ENCODE data around the gene CD79A.
A peak's percentile ranks its signal among the peaks of the same experiment; 100 is the strongest.

CD79A gene

DNA sequence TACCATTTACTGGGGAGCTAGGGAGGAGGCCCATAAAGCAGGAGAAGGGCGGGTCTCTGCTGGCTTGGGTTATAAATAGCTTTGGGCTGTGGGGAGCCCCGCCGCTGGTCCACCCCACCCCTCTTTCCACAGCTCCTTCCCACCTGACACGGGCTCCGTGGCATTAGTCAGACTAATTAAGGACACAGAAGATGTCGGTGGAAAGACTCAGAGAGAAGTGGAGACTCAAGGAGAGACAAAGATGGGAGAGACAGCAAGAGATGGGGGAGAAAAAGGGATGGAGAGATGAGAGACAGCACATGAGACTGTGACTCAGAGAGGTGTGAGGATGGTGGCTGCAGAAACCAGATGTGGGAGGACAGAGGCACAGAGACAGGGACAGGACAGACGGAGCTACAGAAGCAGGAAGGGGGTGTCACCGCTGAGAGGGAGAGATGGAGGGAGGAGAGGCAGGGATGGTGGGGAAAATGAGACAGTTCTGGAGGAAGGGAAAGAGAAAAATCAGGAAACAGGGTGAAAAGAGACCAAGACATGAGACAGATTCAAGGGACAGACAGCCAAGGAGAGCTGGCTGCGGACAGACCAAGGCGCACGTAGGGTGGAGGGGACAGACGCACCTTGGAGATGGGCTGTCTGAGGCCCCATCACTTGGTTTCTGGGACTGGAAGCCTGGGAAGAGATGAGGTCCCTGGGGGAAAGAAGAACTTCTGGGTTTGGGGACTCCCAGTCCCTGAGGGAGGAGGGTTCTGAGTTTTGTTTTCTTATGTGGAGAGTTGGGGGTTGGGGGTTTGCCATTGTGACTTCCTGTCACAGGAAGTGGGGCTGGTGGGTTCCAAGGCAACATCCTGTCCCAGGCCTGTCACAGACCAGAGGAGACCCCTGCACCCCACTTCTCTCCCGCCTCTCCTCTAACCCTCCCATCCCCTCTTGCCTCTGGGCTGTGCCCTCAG, 10.0 kb downstream of the CD79A start:
- no peak for DNase-seq

GRCh38 chr19:41887711-41888382, 10.8 kb downstream of the CD79A start:
- peak; percentile 22 for DNase-seq

GRCh38 chr19:41888926-41889325, 11.8 kb downstream of the CD79A start:
- DNase-seq = no peak

GRCh38 chr19:41889896-41890295, 12.8 kb downstream of the CD79A start:
- no peak for DNase-seq

- DNase-seq = no peak
These were observed 13.9 kb downstream of the CD79A start for GRCh38 chr19:41890936-41891335.

GRCh38 chr19:41892173-41892902, 15.3 kb downstream of the CD79A start:
- no peak for DNase-seq

DNA sequence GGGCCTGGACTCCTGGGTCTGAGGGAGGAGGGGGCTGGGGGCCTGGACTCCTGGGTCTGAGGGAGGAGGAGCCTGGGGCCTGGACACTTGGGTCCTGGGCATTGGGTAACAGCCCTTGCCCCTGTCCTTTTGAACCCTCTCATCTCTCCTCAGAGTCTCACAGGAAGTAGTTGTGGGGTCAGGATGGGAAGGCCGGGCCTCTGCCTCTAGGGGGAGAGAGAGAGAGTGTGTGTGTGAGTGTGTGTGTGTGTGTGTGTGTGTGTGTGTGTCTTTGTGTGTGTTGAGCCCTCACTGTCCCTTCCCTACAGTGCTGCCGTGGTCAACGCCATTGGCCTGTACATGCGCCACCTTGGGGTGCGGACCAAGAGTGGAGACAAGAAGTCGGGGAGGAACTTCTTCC, 16.8 kb downstream of the CD79A start:
- DNase-seq = peak; percentile 24

DNA sequence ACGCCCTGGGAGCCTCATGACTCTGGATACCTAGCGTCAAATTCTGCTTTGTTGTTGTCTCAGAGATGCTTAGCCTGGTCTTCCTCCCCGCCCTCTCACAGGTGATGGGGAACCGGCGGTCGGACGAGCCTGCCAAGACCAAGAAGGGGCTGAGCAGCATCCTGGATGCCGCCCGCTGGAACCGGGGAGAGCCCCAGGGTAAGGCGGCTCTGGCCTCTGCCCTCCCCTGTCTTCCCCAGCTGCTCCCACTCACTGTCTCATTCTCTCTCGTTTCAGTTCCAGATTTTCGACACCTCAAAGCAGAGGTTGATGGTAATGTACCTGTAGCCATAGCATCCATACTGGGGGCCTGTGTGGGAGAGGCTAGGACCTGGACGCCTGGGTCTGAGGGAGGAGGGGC, 17.3 kb downstream of the CD79A start:
- DNase-seq = no peak

DNA sequence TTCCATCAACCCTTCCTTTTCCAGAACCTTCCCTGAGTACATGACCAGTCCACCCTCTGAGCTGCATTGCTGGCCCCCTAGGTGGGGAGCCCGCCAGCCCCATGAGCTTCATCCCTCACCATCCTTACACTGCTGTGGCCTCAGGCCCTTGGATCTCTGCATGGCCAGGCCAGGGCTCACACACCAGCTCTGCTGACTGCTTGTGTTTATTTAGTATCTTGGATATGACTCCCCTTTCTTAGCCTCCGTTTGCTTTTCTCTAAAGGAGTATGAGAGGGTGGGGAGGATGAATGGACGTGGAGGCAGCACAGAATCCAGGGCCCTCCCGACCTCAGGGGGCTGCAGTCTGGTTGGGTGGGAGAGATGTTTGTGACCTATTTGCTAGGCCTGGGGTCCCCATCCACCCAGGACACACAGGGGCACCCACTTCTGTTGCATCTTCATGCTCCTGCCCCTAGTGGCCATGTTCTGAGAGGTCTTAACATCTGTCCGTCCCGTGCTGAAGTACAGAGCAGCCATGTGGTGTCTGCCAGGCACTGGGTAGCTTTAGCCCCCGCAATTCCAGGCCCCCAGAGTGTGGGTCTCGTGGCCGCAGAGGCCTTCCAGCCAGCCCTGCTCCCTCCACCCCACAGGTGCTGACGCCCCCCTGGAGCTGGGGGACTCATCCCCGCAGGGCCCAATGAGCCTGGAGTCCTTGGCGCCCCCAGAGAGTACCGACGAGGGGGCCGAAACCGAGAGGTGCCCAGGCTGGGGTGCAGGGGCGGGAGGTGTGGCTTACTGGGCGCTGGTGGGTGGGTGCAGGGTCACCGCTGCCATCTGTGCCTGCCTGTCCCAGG, 18.9 kb downstream of the CD79A start:
- no peak for DNase-seq

DNA sequence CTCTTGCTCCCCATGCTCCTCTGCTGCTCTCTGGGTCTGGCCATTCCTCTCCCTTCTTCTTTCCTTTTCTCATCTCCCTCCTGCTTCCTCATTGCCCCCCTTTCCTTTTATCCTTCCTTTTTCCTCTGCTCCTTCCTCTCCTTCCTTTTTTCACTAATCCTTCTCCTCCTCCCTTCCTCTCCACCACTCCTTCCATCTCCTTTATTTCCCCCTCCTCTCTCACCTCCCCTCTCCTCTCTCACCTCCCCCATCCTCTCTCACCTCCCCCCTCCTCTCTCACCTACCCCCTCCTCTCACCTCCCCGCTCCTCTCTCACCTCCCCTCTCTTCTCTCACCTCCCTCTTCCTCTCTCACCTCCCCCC, 19.5 kb downstream of the CD79A start:
- DNase-seq = no peak

- no peak for DNase-seq
These were observed 20.1 kb downstream of the CD79A start for GRCh38 chr19:41897181-41897580.

DNA sequence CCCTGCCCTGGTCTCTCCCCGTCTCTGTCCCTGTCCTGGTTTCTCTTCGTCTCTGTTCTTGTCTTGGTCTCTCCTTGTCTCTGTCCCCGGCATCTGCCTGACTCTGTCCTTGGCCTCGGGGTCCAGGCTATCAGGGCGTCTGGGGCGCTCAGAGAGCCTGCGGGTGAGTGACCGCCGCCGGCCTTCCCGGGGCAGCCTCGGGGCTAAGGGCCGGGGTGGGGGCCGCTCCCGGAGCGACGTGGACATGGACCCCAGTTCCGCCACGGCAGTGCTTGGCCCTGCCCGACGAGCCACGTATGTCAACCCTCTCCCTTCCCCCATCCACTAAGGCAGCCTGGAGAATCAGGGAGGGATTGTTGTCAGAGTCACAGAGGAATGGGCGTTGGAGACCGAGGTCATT, 20.7 kb downstream of the CD79A start:
- DNase-seq = no peak

DNA sequence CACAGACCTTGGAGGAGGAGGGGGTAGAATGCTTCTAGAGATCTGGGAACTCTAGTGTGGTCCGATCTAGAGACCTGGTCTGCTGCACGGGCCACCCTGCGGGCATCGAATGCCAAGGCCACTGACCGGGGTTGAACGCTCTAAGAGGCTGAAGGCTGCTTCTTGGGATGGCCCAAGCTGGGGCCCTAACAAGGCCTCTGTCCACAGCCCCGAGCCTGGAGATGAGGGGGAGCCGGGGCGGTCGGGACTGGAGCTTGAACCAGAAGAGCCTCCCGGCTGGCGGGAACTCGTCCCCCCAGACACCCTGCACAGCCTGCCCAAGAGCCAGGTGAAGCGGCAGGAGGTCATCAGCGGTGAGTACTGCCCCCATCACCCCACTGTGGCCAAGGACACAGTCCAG, 21.2 kb downstream of the CD79A start:
- no peak for DNase-seq

DNA sequence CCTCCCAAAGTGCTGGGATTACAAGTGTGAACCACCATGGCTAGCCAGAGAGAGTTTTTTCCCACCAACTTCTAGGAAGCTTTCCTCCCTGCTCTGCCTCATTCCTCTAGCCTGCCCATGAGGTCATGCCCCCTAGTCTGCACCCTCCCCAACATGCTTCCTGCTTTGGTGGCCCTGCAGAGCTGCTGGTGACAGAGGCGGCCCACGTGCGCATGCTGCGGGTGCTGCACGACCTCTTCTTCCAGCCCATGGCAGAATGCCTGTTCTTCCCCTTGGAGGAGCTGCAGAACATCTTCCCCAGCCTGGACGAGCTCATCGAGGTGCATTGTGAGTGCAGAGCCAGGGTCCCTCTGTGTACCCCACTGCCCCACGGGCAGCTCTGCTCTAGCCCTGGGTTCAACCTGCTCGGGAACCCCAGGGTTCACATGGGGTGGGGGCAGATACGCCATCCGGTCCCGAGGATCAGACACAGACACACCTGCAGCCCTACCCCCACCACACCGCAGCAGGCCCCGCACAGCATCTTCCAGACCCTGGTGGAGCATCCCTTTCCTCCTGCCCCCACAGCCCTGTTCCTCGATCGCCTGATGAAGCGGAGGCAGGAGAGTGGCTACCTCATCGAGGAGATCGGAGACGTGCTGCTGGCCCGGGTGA, 24.8 kb downstream of the CD79A start:
- no peak for DNase-seq

GRCh38 chr19:41902594-41902993, 25.5 kb downstream of the CD79A start:
- DNase-seq = no peak

- DNase-seq = no peak
These were observed 26.3 kb downstream of the CD79A start for GRCh38 chr19:41903193-41903953.

- DNase-seq = no peak
These were observed 27.2 kb downstream of the CD79A start for GRCh38 chr19:41904118-41904870.

GRCh38 chr19:41905273-41906002, 28.4 kb downstream of the CD79A start:
- DNase-seq = no peak

DNA sequence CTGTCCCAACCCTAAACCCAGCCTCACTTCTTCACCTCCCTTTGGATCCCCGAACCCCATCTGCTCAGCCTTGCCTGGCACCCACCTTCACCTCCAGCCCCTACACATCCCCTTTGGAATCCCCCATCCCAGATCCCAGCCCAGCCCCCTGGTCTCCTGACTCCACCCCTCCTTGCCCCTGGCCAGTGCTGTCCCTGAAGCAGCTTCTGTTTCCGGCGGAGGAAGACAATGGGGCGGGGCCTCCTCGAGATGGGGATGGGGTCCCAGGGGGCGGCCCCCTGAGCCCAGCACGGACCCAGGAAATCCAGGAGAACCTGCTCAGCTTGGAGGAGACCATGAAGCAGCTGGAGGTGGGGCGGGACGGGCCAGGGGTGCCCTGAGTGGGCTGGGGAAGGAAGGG, 29.2 kb downstream of the CD79A start:
- DNase-seq = no peak

Data from fibroblast of skin of right quadriceps (primary cell).